GM04504 (cell line): ENCODE results near the gene ACKR2.

Experiments used
- DNase-seq: peaks from one replicate; pipeline ENCODE4 v3.0.0-alpha.2; 2012; ENCODE audit warnings: low read depth

ACKR2 gene

DNA sequence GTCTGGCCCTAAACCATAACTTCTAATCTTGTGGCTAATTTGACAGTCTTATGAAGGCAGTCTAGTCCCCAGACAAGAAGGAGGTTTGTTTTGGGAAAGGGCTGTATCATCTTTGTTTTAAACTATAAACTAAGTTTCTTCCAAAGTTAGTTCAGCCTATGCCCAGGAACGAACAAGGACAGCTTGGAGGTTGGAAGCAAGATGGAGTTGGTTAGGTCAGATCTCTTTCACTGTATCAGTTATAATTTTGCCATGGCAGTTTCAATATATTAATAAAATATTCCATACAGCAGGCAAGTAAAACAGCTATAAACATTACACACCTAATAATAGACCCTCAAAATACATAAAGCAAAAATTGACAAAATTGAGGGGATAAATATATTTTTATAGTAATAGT is 83.6 kb downstream of the ACKR2 start:
- no peak for DNase-seq

DNA sequence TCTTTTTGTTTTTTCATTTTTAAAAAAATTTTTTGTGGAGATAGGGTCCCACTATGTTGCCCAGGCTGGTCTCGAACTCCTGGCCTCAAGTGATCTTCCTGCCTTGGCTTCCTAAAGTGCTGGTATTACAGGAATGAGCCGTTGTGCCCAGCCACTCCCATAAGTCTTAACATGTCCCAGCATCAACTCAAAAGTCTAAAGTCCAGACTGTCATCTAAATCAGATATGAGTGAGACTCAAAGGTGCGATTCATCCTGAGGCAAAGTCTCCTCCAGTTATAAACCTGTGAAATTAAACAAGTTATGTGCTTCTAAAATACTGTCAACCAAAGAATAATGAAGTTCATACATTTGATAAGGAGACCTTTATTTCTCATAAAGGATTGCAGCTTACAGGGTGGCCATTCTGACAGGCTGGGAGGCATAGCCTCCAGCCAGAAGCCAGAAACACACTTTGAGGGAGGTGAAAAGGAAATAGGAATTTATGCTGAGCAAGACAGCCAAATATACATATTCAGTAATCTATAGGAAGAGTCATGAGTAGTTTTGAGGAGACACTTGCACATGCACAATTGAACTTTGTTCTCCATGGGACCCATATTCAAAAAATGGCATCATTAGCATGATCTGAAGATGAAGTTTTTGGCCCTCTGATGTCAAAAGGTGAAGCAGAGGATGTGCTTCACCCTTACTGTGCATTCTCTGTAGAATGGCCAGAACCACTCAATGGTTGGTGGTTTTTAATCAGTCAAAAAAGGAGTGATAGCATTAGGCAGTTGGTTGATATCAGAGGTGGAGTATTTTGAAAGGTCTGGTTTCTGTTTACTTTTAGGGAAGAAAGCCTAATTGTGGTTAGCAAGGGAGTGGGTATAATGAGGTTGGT is 85.7 kb downstream of the ACKR2 start:
- DNase-seq, result no peak

DNA sequence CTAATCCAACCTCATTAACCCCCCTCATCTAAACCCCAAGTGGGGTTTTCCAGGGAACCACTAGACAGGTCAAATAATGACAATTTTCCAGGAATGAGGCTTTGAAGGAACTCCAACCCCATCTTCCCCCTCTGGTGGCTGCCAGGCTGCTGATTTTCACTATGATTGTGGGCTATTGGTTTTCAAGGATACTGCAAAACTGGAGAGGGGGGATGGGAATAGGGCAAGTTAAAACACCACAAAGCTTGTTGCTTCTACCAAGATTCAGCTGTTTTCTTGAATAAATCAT is 86.3 kb downstream of the ACKR2 start:
- DNase-seq, result no peak

DNA sequence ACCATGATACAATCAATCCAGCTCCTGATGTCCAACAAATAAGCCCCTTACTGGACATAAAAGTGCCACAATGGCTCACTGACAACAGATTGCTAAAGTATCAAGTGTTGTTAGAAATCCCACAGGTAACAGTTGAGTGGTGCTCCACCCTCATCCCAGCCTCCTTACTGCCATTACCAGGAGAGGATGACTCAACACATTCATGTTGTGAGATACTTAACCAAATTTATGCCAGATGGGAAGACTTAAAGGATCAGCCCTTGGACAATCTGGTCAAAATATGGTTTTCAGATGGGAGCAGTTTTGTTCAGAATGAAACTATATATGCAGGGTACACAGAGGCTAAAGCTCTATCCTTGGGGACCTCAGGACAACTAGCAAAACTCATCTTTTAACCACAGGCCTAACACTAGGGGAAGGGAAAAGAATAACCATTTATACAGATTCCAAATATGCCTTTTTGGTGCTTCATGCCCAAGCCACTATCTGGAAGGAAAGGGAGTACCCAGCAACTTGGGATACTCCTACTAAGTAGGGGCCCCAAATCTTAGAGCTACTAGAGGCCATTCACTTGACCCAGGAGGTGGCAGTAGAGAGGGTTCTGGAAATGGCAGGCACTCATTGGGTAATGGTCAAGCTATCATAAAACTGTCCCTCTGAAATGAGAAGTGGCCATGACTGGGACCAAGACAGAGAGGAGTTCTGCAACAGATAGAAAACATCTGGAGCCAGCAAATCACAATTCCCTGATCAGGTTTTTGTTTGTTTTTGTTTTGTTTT is 89.8 kb downstream of the ACKR2 start:
- no peak for DNase-seq

DNA sequence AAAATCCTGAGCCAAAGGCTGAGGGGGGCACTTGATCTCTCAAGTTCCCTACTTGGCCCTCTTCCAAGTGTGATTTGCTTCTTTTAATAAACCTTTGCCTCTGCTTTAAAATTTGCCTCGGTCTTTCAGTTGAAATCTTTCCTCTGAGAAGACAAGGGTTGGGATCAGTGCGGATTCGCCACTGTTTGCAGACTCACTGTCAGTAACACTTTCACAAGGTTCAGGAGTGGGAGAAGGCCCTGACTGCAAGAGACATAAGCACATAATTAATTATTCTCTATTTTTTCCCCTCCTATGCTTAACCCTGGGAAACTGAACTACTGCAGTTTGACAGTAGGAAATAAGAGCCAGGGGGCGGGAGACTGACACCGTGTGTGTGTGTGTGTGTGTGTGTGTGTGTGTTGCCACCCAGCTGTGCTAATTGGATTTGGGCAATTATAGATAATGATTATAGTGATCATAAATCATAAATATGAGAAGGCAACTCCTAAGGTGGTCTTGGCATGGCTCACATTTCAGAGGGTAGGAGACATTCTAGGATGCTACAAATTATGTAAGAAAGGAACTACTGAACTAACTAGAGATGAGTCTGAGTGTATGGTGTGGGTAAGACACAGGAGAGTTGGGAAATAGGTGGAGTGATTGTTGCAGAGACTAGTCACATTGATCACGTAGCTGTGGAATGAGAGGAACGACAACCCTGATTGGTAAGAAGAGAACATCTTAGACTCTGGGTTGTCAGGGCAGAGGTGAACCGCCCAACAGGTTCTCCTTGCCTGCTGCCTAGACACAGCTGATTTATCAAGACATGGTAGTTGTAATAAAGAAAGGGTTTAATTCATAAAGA is 91.2 kb downstream of the ACKR2 start:
- DNase-seq, result no peak

DNA sequence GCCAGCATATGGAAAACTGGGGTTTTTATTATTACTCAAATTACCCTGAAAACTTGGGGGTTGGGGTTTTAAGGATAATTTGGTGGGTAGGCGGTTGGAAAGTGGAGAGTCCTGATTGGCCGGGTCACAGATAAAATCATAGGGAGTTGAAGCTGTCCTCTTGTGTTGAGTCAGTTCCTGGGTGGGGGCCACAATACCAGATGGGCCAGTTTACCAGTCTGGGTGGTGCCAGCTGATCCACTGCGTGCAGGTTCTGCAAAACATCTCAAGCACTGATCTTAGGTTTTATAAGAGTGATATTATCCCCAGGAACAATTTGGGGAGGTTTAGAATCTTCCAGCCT is 91.8 kb downstream of the ACKR2 start:
- DNase-seq, result no peak

DNA sequence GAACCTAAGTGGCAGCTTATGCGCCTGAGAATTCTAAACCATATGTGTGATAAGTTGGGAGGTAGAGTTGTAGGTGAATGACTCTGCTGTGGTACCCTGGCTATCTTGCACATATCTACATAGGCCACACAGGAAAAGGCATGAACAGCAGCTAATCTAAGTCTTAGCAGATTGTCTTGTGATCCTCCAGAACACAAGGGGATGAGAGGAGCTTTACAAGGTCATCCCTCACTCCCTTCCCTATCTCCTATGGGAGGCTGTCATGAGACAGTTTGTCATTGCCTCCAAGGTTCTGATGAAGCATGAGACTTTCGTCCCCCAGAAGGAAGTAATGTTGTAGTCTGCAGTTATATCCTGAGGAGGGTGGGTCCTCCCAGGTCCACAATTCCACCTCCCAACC is 93.0 kb downstream of the ACKR2 start:
- DNase-seq, result no peak

DNA sequence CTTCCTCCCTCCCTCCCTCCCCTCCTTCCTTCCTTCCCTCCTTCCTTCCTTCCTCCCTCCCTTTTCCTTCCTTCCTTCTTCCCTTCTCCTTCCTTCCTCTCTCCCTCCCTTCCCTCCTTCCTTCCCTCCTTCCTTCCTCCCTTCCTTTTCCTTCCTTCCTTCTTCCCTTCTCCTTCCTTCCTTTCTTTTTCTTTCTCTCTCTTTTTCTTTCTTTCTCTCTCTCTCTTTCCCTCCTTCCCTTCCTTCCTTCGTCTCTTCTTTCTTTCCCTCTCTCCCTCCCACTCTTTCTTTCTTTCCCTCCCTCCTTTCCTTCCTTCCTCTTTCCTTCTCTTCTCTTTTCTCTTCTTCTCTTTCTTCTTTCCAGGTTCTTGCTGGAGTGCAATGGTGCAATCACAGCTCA is 94.8 kb downstream of the ACKR2 start:
- DNase-seq, result no peak

DNA sequence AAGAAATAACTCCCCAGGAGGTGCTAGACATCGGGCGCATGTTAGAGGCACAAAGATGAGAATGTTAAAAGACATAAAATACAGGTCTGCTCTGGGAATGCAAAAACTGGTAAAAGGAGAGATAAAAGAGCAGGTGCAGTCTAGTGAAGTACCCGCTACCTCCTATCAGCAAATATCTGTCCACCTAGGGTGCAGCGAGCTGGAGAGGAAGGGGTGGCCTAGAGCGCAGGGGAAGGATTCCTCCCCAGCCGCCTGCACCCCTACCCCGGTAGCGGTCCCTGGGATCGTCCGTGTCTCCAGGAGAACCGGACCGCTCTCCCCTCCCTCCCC is 96.5 kb downstream of the ACKR2 start:
- DNase-seq, result no peak

DNA sequence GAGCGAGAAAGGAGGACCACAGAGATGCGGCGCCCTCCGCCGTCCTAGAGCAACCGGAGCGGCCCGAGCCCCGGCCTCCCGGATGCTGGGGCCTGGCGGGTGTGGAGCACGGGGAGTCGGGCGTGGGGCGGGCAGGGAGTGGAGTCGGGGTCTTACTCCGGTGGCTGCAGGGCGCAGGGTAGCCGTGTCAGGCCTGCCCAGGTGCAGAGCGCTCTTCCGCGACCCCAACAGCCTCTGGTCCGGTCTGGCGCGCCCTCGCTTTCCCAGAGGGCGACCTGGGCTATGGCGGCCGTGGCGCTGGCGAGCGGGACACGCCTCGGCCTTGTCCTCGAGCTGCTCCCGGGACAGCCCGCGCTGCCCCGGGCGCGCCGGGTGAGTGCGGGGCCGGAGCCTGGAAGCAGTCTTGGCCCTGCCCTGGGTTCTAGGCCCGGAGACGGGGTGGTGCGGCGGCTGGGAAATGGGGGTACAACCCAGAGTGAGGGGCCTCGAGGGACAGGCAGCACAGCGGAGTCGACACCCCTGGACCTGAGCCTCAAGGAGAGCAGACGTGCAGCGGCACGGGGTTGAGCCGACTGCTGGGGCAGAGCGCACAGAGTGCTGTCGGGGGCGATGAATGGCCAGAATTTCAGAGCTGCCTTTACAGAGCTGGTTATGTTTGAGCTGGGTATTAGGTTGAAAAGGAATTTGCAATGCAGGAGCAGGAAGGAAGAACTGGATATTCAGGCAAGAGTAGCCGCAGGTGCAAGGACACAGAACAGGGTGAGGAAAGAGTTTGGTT is 97.0 kb downstream of the ACKR2 start, which contains the start of gene ZNF662:
Gene ZNF662, plus strand, starts transcription at position 73 of the 778 bp plus-strand sequence. CDS start 1,973 bp downstream, outside the sequence.
- peak; percentile 10 for DNase-seq

DNA sequence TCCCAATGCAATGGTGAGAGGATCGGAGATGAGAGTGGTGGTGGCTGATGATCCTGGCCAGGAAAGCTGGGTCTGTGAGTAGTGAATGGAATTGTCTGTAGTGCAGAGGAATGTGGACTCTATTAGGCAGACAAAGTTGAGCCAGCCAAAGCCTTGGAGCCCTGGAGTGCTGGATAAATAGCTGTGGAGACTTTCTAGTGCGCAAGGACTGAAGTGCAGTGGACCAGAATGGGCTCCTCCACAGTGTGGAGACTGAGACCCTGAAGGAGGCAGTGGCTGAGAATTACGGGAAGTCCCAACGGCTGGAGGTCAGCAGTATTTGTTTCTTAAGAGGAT is 97.6 kb downstream of the ACKR2 start:
- no peak for DNase-seq

DNA sequence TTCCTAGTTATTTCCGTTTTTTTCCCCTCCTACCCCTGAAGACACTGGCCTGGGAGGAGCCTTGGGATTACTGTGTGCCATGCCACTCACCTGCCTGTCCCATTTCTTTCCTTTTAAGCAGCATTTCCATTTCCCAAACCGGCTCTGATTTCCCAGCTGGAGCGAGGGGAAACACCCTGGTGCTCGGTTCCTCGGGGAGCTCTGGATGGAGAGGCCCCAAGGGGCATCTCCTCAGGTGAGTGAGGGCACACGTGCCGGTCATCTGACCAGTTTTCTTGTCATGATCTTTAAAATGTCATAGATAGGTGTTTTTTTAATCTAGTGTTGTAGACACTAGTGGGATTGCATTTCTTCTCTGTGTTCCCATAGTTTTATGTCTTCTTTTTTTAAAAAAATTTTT is 99.4 kb downstream of the ACKR2 start:
- DNase-seq, result no peak

DNA sequence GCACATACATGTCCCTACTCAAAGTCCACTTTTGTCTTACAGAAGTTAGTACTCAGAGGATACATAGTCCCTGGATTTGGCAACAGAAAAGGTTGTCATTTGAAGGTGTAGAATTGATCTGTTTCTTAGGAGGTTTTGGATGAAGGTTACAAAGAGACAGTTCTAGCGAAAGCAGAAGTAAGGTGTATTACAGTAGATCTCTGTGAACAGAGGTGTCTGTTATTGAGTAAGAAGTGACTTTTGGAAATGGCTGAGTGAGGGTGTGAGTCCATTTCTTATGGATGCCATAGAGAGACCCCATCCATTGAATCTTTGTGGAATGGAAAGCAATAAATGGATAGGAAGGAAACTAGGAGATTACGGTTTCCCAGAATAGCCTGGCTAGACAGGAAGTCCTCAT is 102.3 kb downstream of the ACKR2 start:
- no peak for DNase-seq

DNA sequence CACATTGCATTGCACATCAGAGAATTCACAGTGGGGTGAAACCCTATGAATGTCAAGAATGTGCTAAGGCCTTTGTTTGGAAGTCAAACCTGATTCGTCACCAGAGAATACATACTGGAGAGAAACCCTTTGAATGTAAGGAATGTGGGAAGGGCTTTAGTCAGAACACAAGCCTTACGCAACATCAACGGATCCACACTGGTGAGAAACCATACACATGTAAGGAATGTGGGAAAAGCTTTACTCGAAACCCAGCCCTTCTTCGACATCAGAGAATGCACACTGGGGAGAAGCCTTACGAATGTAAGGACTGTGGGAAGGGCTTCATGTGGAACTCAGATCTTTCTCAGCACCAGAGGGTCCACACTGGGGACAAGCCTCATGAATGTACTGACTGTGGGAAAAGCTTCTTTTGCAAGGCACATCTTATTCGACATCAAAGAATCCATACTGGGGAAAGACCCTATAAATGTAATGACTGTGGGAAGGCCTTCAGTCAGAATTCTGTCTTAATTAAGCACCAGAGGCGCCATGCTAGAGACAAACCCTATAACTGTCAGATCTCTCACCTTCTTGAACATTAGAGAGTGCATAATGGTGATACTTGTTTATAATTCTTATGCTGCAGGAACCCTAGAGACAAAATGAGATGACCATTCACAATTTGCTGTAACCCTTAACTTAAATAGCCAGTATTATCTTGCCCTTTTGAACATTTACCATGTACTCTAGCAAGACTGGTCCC is 105.7 kb downstream of the ACKR2 start:
- DNase-seq, result no peak
